ENCODE results near the gene RAD1. TPM values are rescaled to one million over a fixed set of nuclear protein-coding genes. Genes with fewer than 3 reads are reported as not detected.

Gene RAD1
- total and polyA plus RNA-seq, 2 of the 8 experiments (the other 6 are each of a cell fraction or from before 2014, with no cell fraction given) = 15.1 to 37.3 TPM

DNA sequence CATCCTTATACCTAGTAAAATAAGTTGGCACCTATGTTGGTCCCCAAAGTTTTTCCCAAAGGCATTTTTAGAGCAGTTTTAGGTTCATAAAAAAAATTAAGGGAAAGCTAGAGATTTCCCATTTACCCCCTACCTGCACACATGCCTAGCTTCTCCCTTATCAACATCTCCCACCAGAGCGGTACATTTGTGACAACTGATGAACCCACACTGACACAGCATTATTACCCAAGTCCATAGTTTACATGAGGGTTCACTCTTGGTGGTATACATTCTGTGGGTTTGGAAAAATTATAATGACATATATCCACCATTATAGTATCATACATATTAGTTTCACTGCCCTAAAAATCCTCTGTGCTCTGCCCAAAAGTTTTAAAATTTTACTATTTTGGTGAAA lies 12.0 kb downstream of the RAD1 start:
- H3K4me1 ChIP-seq (replicated peaks in 1 of 4; ENCODE audit: control insufficient read depth in 3 of 4, insufficient read depth in 4 of 4, low read length in 3 of 4) = peaks cover 0 to 8% (median 0%) of the 10 kb centered on the region in 4 experiments; a peak in 1 of 7 replicates
- no peak overlapping the region for H4K5ac ChIP-seq (ENCODE audit: insufficient read length, low read depth, low read length)
- no peak overlapping the region for H2AK5ac ChIP-seq (ENCODE audit: low read depth, low read length)
- no peak overlapping the region for H2BK20ac ChIP-seq (ENCODE audit: low read length)
- no peak overlapping the region for H3K18ac ChIP-seq (ENCODE audit: extremely low read depth, low read length)
- no peak overlapping the region for H3K14ac ChIP-seq (ENCODE audit: insufficient read length)
- H2BK5ac ChIP-seq (ENCODE audit: low read depth, low read length) = no peak overlapping the region
- DNase-seq (ENCODE audit: low read depth in 1 of 2, low spot score in 2 of 2) = no peak
- H3K9me3 ChIP-seq (ENCODE audit: insufficient read depth in 2 of 2, low read depth in 1 of 2, low read length in 1 of 2) = no peaks in the 10 kb centered on the region
- H4K20me1 ChIP-seq (replicated peaks in 1 of 2; ENCODE audit: control insufficient read depth in 1 of 2, insufficient read depth in 2 of 2, low read length in 2 of 2) = no peaks in the 10 kb centered on the region
- no peak overlapping the region for H3K27ac ChIP-seq (ENCODE audit: low read depth, low read length)
- no peak overlapping the region for H4K8ac ChIP-seq (ENCODE audit: extremely low read depth, insufficient read depth, low read length)
- no peak overlapping the region for H2AFZ ChIP-seq (ENCODE audit: low read length)
- H4K91ac ChIP-seq (replicated peaks; ENCODE audit: insufficient read length, low read length) = no peak overlapping the region
- no peak overlapping the region for H2BK12ac ChIP-seq (ENCODE audit: low read depth, low read length)
- no peaks in the 10 kb centered on the region; a peak in 1 of 4 replicates for H3K79me2 ChIP-seq (ENCODE audit: control insufficient read depth in 1 of 2, insufficient read depth in 2 of 2, low read length in 2 of 2)
- ChIA-PET POLR2A (ENCODE audit: partially characterized antibody) (interaction anchor here (0.8 to 7.0 kb wide), 6 partner anchors 9 to 419 kb away, joined by 3 to 52 read pairs (median 5); partner anchors contain the start of genes BRIX1, DNAJC21 and RAD1), CTCF (ENCODE audit: partially characterized antibody) (interaction anchor here (0.6 to 3.7 kb wide), 11 partner anchors 8 to 431 kb away, joined by 3 to 24 read pairs (median 5); partner anchors contain the start of genes BRIX1 and RAD1)
- H3K4ac ChIP-seq (replicated peaks; ENCODE audit: insufficient read length, low read depth, low read length) = no peak overlapping the region
- H2BK15ac ChIP-seq (ENCODE audit: low read length) = no peak overlapping the region
- no peak for FAIRE-seq
- H2BK120ac ChIP-seq (replicated peaks; ENCODE audit: low read depth, low read length) = no peak overlapping the region
- no peak overlapping the region for H3K4me2 ChIP-seq (ENCODE audit: insufficient read depth in 1 of 2, low read depth in 2 of 2, low read length in 2 of 2)
- H3K56ac ChIP-seq (replicated peaks; ENCODE audit: insufficient read length, low read depth, low read length) = no peak overlapping the region
- no peaks in the 10 kb centered on the region for H3K23me2 ChIP-seq (ENCODE audit: low read depth, low read length)
- H3K23ac ChIP-seq (ENCODE audit: insufficient read length) = no peak overlapping the region
- H3K9ac ChIP-seq (replicated peaks in 1 of 4; ENCODE audit: extremely low read depth in 1 of 4, low read depth in 3 of 4, low read length in 3 of 4) = no peak overlapping the region
- H3K4me3 ChIP-seq (ENCODE audit: extremely low read depth in 1 of 4, insufficient read depth in 2 of 4, low read depth in 3 of 4, low read length in 4 of 4) = no peak overlapping the region
- no peaks in the 10 kb centered on the region for H3K27me3 ChIP-seq (replicated peaks in 1 of 4; ENCODE audit: control insufficient read depth in 3 of 4, extremely low read depth in 1 of 4, insufficient read depth in 3 of 4, low read length in 3 of 4)
- WGBS, 2 experiments (ENCODE audit: extremely low coverage in 1 of 2, insufficient coverage in 1 of 2, insufficient read length in 1 of 2, insufficient replicate concordance in 2 of 2, low coverage in 1 of 2, low lambda C conversion rate in 2 of 2, missing lambda C conversion rate in 1 of 2) = 88% methylated on average over 1 of the region's 1 CpG; no CpG with 5 or more reads in 1 of the 2 experiments
- H3K36me3 ChIP-seq (ENCODE audit: control insufficient read depth in 2 of 4, insufficient read depth in 4 of 4, low read length in 3 of 4) = peaks cover 0 to 16% (median 7%) of the 10 kb centered on the region in 4 experiments; a peak in 3 of 8 replicates
- no peaks in the 10 kb centered on the region for H3K79me1 ChIP-seq (ENCODE audit: low read depth, low read length)
- TF ChIP-seq CHD2 (IDR thresholded peaks at IDR 0.05; ENCODE audit: low read length) = no peak
- TF ChIP-seq SP1 (IDR thresholded peaks at IDR 0.05; ENCODE audit: low read depth, low read length) = no peak
- TF ChIP-seq RBBP5 (IDR thresholded peaks at IDR 0.05; ENCODE audit: borderline replicate concordance, low read depth, low read length) = no peak
- TF ChIP-seq FOSL1 (IDR thresholded peaks at IDR 0.05; ENCODE audit: insufficient read depth, low read depth, low read length) = no peak
- TF ChIP-seq EGR1 (IDR thresholded peaks at IDR 0.05; ENCODE audit: borderline replicate concordance, low read depth, low read length) = no peak
- TF ChIP-seq KDM5A (IDR thresholded peaks at IDR 0.05; ENCODE audit: low read length) = no peak
- TF ChIP-seq TAF1 (IDR thresholded peaks at IDR 0.05; ENCODE audit: low read depth, low read length) = no peak
- TF ChIP-seq, protein P1, sequence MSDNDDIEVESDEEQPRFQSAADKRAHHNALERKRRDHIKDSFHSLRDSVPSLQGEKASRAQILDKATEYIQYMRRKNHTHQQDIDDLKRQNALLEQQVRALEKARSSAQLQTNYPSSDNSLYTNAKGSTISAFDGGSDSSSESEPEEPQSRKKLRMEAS (IDR thresholded peaks at IDR 0.05) = no peak
- TF ChIP-seq MAFK (IDR thresholded peaks at IDR 0.05; ENCODE audit: low read depth, low read length) = no peak
- TF ChIP-seq SP4 (IDR thresholded peaks at IDR 0.05; ENCODE audit: low read length) = no peak
- no peak for TF ChIP-seq RAD21 (IDR thresholded peaks at IDR 0.05 in 1 of 2, conservative IDR thresholded peaks at IDR 0.05 in 1 of 2; ENCODE audit: low read depth in 2 of 2, low read length in 2 of 2)
- TF ChIP-seq EZH2 (IDR thresholded peaks at IDR 0.05; ENCODE audit: low read depth, low read length, severe bottlenecking) = no peak
- TF ChIP-seq POU5F1 (IDR thresholded peaks at IDR 0.05; ENCODE audit: low read depth, low read length) = no peak
- no peak for TF ChIP-seq SIX5 (IDR thresholded peaks at IDR 0.05; ENCODE audit: low read depth, low read length)
- TF ChIP-seq SP2 (IDR thresholded peaks at IDR 0.05; ENCODE audit: low read length) = no peak

All from H1 (cell line).